ENCODE measurements around the gene CACNA1G.

CACNA1G gene

GRCh38 chr17:50570032-50570431 is 9.5 kb downstream of the CACNA1G start:
- in situ Hi-C loops (cut with MboI; ENCODE audit: low sequenced_read_pairs, unreplicated experiment) = no loop called here
- DNase-seq (ENCODE audit: low spot score) = no peak
- TF ChIP-seq, protein P1, sequence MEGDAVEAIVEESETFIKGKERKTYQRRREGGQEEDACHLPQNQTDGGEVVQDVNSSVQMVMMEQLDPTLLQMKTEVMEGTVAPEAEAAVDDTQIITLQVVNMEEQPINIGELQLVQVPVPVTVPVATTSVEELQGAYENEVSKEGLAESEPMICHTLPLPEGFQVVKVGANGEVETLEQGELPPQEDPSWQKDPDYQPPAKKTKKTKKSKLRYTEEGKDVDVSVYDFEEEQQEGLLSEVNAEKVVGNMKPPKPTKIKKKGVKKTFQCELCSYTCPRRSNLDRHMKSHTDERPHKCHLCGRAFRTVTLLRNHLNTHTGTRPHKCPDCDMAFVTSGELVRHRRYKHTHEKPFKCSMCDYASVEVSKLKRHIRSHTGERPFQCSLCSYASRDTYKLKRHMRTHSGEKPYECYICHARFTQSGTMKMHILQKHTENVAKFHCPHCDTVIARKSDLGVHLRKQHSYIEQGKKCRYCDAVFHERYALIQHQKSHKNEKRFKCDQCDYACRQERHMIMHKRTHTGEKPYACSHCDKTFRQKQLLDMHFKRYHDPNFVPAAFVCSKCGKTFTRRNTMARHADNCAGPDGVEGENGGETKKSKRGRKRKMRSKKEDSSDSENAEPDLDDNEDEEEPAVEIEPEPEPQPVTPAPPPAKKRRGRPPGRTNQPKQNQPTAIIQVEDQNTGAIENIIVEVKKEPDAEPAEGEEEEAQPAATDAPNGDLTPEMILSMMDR (IDR thresholded peaks at IDR 0.05; ENCODE audit: borderline replicate concordance, control extremely low read depth, extremely low read depth, insufficient read depth, missing control alignments) = no peak

- in situ Hi-C loops (cut with MboI; ENCODE audit: low sequenced_read_pairs, unreplicated experiment) = no loop called here
- no peak for DNase-seq (ENCODE audit: low spot score)
- TF ChIP-seq, protein P1 (IDR thresholded peaks at IDR 0.05; ENCODE audit: borderline replicate concordance, control extremely low read depth, extremely low read depth, insufficient read depth, missing control alignments) = no peak
These were observed 10.0 kb downstream of the CACNA1G start for GRCh38 chr17:50570528-50570927.

DNA sequence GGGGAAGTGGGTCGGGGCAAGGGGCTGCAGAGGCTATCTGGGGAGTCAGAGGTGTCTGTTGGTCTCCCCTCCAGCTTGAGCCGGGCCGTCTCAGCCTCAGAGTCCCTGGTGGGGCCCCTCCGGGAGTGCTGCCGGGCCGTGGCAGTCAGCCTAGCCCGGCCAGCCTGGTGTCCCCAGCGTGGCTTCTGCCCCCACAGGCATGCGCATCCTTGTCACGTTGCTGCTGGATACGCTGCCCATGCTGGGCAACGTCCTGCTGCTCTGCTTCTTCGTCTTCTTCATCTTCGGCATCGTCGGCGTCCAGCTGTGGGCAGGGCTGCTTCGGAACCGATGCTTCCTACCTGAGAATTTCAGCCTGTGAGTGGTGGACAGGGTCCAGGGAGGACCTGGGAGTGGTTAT is 11.2 kb downstream of the CACNA1G start:
- no peak for DNase-seq (ENCODE audit: low spot score)
- in situ Hi-C loops (cut with MboI; ENCODE audit: low sequenced_read_pairs, unreplicated experiment) = no loop called here
- TF ChIP-seq, protein P1 (IDR thresholded peaks at IDR 0.05; ENCODE audit: borderline replicate concordance, control extremely low read depth, extremely low read depth, insufficient read depth, missing control alignments) = no peak

DNA sequence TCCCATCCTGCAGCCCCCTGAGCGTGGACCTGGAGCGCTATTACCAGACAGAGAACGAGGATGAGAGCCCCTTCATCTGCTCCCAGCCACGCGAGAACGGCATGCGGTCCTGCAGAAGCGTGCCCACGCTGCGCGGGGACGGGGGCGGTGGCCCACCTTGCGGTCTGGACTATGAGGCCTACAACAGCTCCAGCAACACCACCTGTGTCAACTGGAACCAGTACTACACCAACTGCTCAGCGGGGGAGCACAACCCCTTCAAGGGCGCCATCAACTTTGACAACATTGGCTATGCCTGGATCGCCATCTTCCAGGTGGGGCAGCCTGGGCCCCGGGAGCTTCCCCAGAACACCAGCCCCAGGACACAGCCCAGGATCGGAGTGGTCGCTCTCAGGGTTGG is 12.0 kb downstream of the CACNA1G start:
- in situ Hi-C loops (cut with MboI; ENCODE audit: low sequenced_read_pairs, unreplicated experiment) = no loop called here

DNA sequence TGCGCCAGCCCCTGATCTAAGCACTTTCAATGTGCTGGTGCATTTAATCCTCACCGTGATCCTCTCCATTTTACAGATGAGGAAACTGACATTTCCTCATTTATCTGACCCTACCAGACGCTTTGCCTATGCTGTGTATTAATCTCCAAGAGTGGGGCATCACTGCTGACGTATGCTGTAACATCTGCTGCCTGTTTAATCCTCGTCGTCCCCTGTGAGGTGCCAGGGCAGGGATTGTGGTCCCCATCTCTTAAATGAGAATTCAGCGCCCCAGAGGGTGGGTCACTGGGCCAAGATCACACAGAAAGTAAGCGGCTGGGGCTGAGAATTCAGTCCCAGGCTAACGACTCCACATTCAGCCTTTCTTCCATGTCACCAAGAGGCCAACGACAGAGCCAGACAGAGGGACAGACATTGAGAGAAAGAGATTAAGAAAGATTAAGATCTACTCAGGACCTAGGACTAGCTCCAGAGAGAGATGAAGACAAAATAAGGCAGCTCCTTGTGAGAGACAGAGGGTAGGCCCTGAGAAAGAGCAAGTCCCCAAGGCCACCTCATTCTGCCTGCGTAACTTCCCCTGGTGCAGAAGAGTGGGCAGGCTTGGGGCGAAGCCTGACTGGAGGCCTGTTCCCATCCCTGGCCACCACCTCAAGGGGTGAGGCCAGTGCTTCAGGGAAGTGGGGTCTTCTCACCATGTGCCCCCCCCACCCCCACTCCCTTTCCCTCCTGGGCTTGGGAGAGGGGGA is 13.5 kb downstream of the CACNA1G start:
- in situ Hi-C loops (cut with MboI; ENCODE audit: low sequenced_read_pairs, unreplicated experiment) = no loop called here
- TF ChIP-seq, protein P1 (IDR thresholded peaks at IDR 0.05; ENCODE audit: borderline replicate concordance, control extremely low read depth, extremely low read depth, insufficient read depth, missing control alignments) = no peak
- no peak for DNase-seq (ENCODE audit: low spot score)

More for the DNA sequence above, 12.0 kb downstream of the CACNA1G start:
- no peak for DNase-seq (ENCODE audit: low spot score)
- TF ChIP-seq, protein P1 (IDR thresholded peaks at IDR 0.05; ENCODE audit: borderline replicate concordance, control extremely low read depth, extremely low read depth, insufficient read depth, missing control alignments) = no peak

DNA sequence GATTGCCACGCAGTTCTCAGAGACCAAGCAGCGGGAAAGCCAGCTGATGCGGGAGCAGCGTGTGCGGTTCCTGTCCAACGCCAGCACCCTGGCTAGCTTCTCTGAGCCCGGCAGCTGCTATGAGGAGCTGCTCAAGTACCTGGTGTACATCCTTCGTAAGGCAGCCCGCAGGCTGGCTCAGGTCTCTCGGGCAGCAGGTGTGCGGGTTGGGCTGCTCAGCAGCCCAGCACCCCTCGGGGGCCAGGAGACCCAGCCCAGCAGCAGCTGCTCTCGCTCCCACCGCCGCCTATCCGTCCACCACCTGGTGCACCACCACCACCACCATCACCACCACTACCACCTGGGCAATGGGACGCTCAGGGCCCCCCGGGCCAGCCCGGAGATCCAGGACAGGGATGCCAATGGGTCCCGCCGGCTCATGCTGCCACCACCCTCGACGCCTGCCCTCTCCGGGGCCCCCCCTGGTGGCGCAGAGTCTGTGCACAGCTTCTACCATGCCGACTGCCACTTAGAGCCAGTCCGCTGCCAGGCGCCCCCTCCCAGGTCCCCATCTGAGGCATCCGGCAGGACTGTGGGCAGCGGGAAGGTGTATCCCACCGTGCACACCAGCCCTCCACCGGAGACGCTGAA is 15.2 kb downstream of the CACNA1G start:
- TF ChIP-seq, protein P1 (IDR thresholded peaks at IDR 0.05; ENCODE audit: borderline replicate concordance, control extremely low read depth, extremely low read depth, insufficient read depth, missing control alignments) = no peak
- in situ Hi-C loops (cut with MboI; ENCODE audit: low sequenced_read_pairs, unreplicated experiment) = no loop called here
- no peak for DNase-seq (ENCODE audit: low spot score)
